ENCODE measurements around the gene VWA1.
"Not testable (repeated sequence)": the region's sequence is repeated elsewhere in the genome, so short reads cannot be mapped to it uniquely, and the experiment has no call there.

The VWA1 gene

GRCh38 chr1:1402901-1403392 lies 32.5 kb upstream of the VWA1 start:
- DNase-seq (ENCODE audit: low read depth), result not testable (repeated sequence)

DNA sequence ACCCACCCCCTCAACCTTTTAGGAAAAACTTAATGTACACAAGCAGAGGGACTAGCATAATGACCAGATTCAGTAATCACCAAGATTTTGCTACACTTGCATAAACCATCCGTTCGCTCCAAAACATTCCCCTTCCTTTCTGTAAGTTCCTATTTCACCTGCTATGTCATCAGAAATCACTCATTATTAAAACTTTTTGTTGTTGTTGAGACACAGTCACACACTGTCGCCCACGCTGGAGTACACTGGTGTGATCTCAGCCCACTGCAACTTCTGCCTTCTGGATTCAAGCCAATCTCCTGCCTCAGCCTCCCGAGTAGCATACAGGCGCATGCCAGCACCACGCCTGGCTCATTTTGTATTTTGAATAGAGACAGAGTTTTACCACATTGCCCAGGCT lies 31.8 kb upstream of the VWA1 start:
- DNase-seq (ENCODE audit: low read depth), result no peak

GRCh38 chr1:1406101-1406820 lies 29.2 kb upstream of the VWA1 start:
- no peak for DNase-seq (ENCODE audit: low read depth)

DNA sequence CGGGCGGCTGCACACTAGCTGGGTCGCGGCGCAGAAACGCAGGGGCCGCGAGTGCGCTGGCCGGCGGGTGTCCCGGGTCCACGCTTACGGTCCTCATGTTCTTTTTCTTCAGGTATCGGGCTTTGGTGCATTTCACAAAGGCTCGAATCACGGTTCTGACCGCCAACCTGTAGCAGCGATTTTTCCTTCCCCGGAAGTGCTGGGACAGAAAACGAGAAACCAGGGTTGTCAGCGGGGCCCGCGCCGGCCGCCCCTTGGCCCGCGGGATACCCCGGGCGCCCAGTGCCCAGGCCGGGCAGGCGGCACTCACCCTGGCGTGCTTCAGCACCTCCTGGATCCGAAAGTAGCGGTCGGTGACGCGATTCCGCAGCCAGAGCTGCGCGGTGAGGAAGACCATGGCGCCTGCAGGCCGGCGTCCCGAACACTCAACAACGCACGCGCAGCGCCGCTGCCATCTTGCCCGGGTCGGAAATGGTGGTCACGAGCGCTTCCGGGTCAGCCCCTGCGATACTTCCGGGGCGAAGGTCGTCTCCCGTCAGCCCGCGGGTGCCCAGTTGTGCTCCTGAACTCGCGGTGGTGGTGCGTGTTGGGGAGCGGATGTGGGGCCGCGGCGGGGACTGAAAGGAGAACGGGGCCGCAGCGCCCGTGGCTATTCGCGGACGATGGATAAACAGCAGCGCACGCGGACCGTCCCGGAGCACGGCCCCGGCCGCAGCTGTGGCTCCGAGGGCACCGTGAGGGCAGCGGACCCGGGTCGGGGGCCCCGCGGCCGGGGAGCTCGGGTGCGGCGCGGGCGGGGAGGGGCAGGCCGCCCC lies 28.5 kb upstream of the VWA1 start, which contains the start of gene MRPL20:
MRPL20 (minus strand) TSS at position 473 of the 815 bp plus-strand sequence; CDS start at position 397, 76 bp downstream.
- peak; percentile 87 for DNase-seq (ENCODE audit: low read depth)

- peak; percentile 21 for DNase-seq (ENCODE audit: low read depth)
These were observed 27.7 kb upstream of the VWA1 start for GRCh38 chr1:1407636-1408318.

- not testable (repeated sequence) for DNase-seq (ENCODE audit: low read depth)
These were observed 25.3 kb upstream of the VWA1 start for GRCh38 chr1:1410238-1410637.

DNA sequence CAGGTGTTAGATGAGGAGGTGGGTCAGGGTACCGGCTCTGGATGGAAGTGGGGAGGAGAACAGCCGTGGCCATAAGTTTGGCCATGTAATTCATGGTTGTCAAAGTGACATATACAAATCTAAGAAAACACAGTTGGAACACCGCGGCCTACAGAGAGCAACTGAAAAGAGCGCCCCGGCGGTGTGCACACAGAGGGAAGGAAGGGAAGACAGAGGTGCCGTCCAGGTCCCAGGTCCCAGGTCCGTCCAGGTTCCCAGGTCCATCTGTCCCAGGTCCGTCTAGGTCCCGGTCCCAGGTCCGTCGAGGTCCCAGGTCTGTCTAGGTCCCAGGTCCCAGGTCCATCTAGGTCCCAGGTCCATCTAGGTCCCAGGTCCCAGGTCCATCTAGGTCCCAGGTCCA lies 23.9 kb upstream of the VWA1 start:
- DNase-seq (ENCODE audit: low read depth), result no peak

DNA sequence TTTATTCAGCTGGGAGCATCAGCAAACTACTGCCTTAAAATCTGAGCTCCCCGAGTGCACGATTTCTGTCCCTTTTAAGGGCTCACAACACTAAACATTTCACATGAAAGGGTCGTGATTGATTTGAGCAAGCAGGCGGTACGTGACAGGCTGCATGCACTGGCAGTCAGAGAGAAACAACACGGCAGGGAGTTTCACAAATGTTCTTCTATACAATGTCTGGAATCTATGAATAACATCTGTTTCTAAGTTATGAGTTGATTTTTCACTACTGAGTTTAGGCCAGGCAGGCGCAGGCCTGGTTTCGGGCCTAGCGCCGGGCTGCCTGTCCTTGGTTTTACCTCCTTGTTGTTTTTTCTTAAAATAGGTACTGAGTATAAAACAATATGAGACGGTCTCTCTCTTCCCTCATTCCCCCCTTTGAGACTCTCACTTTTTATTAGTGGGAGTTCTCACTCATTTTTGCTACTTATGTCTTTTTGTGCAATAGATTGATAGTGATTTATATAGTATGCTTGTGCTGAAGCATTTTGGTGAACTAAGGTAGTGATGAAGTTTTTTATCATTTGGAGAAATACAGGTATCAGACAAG lies 23.1 kb upstream of the VWA1 start:
- not testable (repeated sequence) for DNase-seq (ENCODE audit: low read depth)

DNA sequence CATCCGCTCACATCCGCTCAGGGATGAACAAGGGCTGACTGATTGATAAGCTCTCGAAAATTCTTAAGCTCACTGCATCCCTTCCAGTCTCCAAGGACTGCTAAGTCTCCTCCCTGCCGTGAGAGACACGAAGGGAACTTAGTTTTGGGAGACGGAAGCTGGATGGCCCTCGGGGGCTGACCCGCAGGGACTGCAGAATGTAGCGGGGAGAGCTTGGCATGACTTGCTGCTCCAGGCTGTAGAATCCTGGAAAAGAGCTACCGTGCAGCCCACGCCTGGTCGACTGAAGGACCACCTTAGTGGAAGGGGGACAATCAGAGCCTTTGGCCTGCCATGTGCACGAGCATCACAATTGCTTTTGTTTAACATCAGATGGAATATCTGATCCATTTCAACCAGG lies 19.7 kb upstream of the VWA1 start:
- no peak for DNase-seq (ENCODE audit: low read depth)

- not testable (repeated sequence) for DNase-seq (ENCODE audit: low read depth)
These were observed 18.1 kb upstream of the VWA1 start for GRCh38 chr1:1417396-1417795.

GRCh38 chr1:1417825-1418463 lies 17.5 kb upstream of the VWA1 start:
- not testable (repeated sequence) for DNase-seq (ENCODE audit: low read depth)

DNA sequence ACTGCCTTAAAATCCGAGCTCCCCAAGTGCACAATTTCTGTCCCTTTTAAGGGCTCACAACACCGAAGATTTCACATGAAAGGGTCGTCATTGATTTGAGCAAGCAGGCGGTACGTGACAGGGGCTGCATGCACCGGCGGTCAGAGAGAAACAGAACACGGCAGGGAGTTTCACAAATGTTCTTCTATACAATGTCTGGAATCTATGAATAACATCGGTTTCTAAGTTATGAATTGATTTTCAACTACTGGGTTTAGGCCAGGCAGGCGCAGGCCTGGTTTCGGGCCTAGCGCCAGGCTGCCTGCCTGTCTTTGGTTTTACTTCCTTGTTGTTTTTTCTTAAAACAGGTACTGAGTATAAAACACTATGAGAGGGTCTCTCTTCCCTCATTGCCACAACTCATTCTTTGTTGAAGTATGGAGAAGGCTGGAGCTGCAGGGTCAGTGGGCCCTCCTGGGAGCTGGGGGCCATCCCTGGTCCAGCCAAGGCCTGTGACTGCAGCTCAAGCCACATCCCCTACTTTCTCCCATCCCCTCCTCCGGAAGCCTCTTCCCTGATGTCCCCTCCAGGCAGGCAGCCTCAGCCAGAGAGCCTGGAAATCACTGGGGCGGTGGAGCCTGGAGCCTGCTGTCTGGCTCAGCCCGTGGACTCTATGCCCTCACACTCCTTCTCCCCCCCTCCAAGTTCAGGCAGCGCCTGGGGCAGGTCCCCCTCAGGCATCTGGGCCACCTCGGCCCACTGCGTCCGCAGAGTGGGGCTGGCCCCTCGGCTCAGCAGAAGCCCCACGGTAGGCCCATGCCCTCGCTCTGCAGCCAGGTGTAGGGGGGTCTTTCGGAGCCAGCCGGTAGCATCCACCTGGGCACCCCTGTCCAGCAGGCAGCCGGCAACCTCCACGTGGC lies 16.8 kb upstream of the VWA1 start:
- DNase-seq (ENCODE audit: low read depth), result no peak

GRCh38 chr1:1419363-1419812 lies 16.1 kb upstream of the VWA1 start:
- DNase-seq (ENCODE audit: low read depth), result no peak

DNA sequence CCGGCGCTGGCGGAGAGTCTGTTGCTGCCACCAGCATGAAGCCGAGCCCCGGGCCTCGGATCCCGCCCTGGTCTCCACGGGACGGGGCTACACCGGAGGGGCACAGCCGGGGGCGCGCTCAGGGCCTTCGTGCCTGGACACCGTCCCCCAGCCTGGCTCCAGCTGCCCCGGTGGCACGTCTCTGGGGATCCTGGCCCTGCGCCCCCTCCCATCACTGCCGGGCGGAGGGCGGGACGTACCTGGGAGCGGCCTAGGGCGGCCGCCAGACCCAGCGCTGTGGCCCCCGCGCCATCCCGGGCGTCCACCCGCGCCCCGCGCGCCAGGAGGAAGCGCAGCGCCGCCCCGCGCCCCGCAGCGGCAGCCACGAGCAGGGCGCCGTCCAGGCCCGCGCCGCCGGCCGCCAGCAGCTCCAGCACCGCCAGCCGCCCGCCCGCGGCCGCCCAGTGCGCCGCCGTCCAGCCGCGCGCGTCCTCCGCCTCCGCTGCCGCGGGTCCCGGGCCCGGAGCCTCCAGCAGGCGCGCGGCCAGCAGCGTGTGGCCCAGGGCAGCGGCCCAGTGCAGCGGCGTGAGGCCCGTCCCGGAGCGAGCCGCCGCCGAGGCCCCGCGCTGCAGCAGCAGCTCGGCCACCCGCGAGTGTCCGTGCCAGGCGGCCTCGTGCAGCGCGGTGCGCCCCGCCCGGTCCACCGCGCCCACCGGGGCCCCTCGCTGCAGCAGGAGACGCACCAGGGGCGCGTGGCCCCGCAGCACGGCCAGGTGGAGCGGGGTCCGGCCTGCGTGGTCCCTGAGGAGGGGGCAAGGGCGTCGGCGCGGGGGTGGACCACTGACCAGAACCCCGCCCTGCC lies 15.5 kb upstream of the VWA1 start:
- no peak for DNase-seq (ENCODE audit: low read depth)

DNA sequence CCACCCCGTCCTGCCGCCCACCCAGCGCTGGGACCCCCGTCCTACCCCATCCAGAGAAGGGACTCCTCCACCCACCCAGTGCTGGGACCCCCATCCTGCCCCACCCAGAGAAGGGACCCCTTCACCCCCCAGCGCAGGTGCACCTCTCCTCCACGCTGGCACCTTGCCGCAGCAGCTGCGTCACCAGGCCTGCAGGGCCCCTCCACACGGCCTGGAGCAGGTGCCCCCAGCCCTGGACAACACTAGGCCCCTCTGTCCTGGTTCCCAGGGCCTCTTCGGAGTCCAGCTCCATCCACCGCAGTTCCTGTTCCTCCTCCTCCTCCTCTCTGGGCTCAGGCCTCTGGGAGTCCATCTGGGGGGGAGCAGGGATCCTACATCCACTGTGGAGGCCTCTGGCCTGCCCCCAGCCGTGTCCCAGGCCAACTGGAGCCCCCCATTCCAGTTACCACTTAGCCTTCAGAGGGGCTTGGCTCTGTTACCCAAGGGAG lies 14.8 kb upstream of the VWA1 start:
- no peak for DNase-seq (ENCODE audit: low read depth)

DNA sequence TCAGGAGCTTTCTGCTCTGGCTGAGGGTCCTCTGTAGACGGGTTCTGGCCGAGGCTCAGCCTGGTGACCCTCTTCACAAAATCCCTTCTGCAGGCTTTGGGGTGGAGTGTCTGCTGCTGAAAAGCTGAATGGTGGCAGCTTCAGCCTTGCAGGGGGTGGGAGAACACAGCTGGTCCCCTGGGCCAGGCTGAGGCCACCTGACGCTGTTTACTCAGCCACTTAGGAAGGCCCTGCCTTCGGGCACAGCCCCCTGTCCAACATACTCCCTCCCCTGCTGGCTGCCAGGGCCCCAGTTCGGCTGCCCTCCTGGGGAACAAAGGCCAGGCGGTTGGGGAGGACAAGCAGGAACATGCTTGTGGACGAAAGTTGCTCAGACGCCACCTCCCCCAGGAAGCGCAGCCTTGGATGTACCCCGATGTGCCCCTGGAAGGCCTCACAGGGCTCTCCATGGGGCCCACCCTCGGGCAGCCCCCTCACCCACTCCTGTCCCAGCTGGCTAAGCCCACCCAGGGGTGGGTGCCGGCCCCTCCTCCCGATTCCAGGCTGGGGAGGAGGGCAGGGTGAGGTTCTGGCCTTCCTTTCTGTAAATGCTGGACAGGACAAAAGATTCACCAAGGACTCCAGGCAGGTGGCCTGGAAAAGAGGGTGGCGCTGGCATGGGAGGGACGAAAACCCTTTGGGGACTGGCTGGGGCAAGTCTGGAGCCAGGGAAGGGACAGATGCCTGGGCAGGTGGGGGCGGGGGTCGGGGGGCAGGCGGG lies 14.2 kb upstream of the VWA1 start, which contains the start of gene ANKRD65:
ANKRD65 (minus strand) TSS at position 130 of the 760 bp plus-strand sequence. CDS start 271 bp downstream, outside the sequence.
- no peak for DNase-seq (ENCODE audit: low read depth)

- DNase-seq (ENCODE audit: low read depth), result no peak
These were observed 13.5 kb upstream of the VWA1 start for GRCh38 chr1:1421907-1422464.
